Measurements from ENCODE around the gene PRKCZ. TPM values are rescaled to one million over a fixed set of nuclear protein-coding genes. Genes with fewer than 3 reads are reported as not detected.

PRKCZ gene
- total RNA-seq, 2 experiments from 2014 or later = 17.8 to 19.0 TPM

DNA sequence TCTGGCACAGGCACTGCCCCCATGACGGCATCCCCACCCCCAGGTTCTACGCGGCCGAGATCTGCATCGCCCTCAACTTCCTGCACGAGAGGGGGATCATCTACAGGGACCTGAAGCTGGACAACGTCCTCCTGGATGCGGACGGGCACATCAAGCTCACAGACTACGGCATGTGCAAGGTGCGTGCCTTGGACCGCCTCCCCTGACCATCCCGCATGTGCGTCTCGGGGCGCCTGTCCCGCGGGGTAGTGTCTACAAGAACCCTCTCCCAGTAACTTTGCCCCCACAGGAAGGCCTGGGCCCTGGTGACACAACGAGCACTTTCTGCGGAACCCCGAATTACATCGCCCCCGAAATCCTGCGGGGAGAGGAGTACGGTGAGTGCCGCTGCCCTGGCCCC is 121.8 kb downstream of the PRKCZ start:
- H3K9me3 ChIP-seq (ENCODE audit: control insufficient read depth in 1 of 2, insufficient read depth in 1 of 2, low read length in 2 of 2) = peaks cover 0 to 5% of the 10 kb centered on the region in 2 experiments
- H3K27me3 ChIP-seq (ENCODE audit: control insufficient read depth in 1 of 2, insufficient read depth in 2 of 2, low read length in 2 of 2) = no peaks in the 10 kb centered on the region
- TF ChIP-seq, protein P1, sequence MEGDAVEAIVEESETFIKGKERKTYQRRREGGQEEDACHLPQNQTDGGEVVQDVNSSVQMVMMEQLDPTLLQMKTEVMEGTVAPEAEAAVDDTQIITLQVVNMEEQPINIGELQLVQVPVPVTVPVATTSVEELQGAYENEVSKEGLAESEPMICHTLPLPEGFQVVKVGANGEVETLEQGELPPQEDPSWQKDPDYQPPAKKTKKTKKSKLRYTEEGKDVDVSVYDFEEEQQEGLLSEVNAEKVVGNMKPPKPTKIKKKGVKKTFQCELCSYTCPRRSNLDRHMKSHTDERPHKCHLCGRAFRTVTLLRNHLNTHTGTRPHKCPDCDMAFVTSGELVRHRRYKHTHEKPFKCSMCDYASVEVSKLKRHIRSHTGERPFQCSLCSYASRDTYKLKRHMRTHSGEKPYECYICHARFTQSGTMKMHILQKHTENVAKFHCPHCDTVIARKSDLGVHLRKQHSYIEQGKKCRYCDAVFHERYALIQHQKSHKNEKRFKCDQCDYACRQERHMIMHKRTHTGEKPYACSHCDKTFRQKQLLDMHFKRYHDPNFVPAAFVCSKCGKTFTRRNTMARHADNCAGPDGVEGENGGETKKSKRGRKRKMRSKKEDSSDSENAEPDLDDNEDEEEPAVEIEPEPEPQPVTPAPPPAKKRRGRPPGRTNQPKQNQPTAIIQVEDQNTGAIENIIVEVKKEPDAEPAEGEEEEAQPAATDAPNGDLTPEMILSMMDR (IDR thresholded peaks at IDR 0.05) = no peak
- Mint-ChIP-seq H3K9me3 (no peaks in the 10 kb centered on the region), H3K36me3 (ENCODE audit: low read depth) (peaks cover 1% of the 10 kb centered on the region), H3K27me3 (no peaks in the 10 kb centered on the region), H3K4me1 (ENCODE audit: low read depth) (no peaks in the 10 kb centered on the region), H3K27ac (no peak overlapping the region), H3K4me3 (no peak overlapping the region)
- H3K36me3 ChIP-seq (ENCODE audit: insufficient read depth, low read length) = peaks cover 3% of the 10 kb centered on the region
- no peak overlapping the region for H3K4me3 ChIP-seq (ENCODE audit: low read length)
- no peak overlapping the region for H3K27ac ChIP-seq (ENCODE audit: low read depth in 1 of 2, low read length in 2 of 2)
- H3K4me1 ChIP-seq (ENCODE audit: insufficient read depth, low read length) = peaks cover 10% of the 10 kb centered on the region
- ATAC-seq (ENCODE audit: poor library complexity) (no peak), DNase-seq (no peak)
- intact Hi-C loops (cut with DNase I, micrococcal nuclease) = no loop called here
- POLR2A ChIA-PET = no interaction called here
- CTCF ChIA-PET = no interaction called here

DNA sequence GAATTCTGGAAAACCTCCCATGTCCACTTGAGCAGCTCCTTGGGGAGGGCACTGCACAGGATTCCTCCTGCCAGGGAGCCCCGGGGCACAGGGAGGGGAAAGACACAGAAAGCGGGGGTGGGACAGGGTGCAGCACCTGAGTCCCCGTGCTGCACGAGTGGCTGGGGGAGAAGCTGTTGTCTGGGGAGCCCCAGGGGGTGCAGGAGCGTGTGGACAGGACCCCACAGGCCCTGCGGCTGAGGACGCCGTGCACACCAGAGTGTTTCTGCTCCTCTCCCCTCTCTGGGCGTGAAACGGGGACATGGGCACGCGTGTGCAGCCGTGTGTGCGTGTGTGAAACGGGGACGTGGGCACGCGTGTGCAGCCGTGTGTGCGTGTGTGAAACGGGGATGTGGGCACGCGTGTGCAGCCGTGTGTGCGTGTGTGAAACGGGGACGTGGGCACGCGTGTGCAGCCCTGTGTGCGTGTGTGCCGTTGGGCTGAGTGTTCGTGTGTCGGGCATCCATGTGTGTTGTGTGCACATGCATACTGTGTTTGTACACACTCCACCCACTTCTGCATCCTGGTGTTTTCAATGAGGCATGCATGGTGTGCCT is 122.4 kb downstream of the PRKCZ start:
- TF ChIP-seq, protein P1 (IDR thresholded peaks at IDR 0.05) = no peak
- Mint-ChIP-seq H3K9me3 (no peaks in the 10 kb centered on the region), H3K27me3 (no peaks in the 10 kb centered on the region), H3K4me3 (no peak overlapping the region), H3K27ac (no peak overlapping the region), H3K36me3 (ENCODE audit: low read depth) (peaks cover 5% of the 10 kb centered on the region), H3K4me1 (ENCODE audit: low read depth) (no peaks in the 10 kb centered on the region)
- intact Hi-C loops (cut with DNase I, micrococcal nuclease) = no loop called here
- no peak overlapping the region for H3K27ac ChIP-seq (ENCODE audit: low read depth in 1 of 2, low read length in 2 of 2)
- H3K4me3 ChIP-seq (ENCODE audit: low read length) = no peak overlapping the region
- no peaks in the 10 kb centered on the region for H3K27me3 ChIP-seq (ENCODE audit: control insufficient read depth in 1 of 2, insufficient read depth in 2 of 2, low read length in 2 of 2)
- peaks cover 6% of the 10 kb centered on the region for H3K36me3 ChIP-seq (ENCODE audit: insufficient read depth, low read length)
- peaks cover 0 to 5% of the 10 kb centered on the region in 2 experiments for H3K9me3 ChIP-seq (ENCODE audit: control insufficient read depth in 1 of 2, insufficient read depth in 1 of 2, low read length in 2 of 2)
- peaks cover 10% of the 10 kb centered on the region for H3K4me1 ChIP-seq (ENCODE audit: insufficient read depth, low read length)
- ATAC-seq (ENCODE audit: poor library complexity) = no peak
- no peak for DNase-seq
- CTCF ChIA-PET = no interaction called here
- POLR2A ChIA-PET = no interaction called here

DNA sequence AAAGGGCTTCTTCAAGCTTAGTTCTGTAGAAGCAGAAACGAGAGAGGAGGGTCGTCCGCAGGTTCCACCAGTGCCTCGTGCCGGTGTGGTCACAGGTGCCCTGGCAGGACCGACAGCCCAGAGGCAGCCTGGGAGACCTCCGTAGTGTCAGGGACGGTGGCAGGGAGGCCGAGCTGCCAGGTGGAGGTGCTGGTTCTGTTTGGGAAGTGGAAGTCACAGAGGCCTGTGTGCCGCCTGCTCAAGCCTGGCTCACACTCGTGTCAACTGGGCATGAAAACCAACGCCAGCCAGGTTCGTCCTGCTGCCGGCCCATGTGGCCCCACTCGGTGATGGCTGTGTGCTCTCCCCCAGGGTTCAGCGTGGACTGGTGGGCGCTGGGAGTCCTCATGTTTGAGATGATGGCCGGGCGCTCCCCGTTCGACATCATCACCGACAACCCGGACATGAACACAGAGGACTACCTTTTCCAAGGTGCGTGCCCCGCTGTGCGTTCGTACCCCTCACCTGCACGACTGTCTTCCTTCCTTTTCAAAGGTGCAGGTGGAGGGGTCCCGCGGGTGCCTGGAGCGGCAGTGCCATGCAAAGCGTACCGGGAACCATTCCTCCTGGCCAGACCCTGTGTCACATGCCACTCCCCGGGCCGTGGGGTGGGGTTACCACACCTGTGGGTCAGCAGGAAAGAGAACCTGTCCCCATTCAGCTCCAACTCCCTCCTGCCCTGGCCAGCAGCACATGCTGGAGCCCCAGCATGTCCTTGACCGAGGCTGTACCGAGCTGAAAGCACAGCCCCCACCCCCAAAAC is 123.5 kb downstream of the PRKCZ start:
- intact Hi-C loops (cut with DNase I, micrococcal nuclease) = loop anchor here in 1 of 2 experiments (1.0 kb wide), 2 partner anchors 40 to 82 kb away; no protein-coding TSS in a partner anchor
- Histone ChIP-seq H3K4me1 (ENCODE audit: insufficient read depth, low read length) (peaks cover 10% of the 10 kb centered on the region), H3K36me3 (ENCODE audit: insufficient read depth, low read length) (peaks cover 13% of the 10 kb centered on the region), H3K4me3 (ENCODE audit: low read length) (no peak overlapping the region), H3K9me3 (ENCODE audit: control insufficient read depth in 1 of 2, insufficient read depth in 1 of 2, low read length in 2 of 2) (peaks cover 0 to 5% of the 10 kb centered on the region in 2 experiments), H3K27me3 (ENCODE audit: control insufficient read depth in 1 of 2, insufficient read depth in 2 of 2, low read length in 2 of 2) (no peaks in the 10 kb centered on the region), H3K27ac (ENCODE audit: low read depth in 1 of 2, low read length in 2 of 2) (no peak overlapping the region)
- H3K36me3 Mint-ChIP-seq (ENCODE audit: low read depth) = peaks cover 11% of the 10 kb centered on the region
- DNase-seq = no peak
- CTCF ChIA-PET = interaction anchor here (0.7 to 1.6 kb wide), 8 partner anchors 10 to 223 kb away, joined by 3 to 10 read pairs (median 3); no protein-coding TSS in a partner anchor
- POLR2A ChIA-PET = interaction anchor here (1.1 to 1.5 kb wide), 3 partner anchors 25 to 59 kb away, joined by 3 to 5 read pairs (median 4); no protein-coding TSS in a partner anchor
- H3K4me1 Mint-ChIP-seq (ENCODE audit: low read depth) = no peaks in the 10 kb centered on the region
- no peak overlapping the region for H3K4me3 Mint-ChIP-seq
- no peak for ATAC-seq (ENCODE audit: poor library complexity)
- no peak overlapping the region for H3K27ac Mint-ChIP-seq
- H3K27me3 Mint-ChIP-seq = no peaks in the 10 kb centered on the region
- H3K9me3 Mint-ChIP-seq = no peaks in the 10 kb centered on the region
- TF ChIP-seq, protein P1 (IDR thresholded peaks at IDR 0.05) = no peak
